Urothelium cell line (cell line): Measurements from ENCODE around the gene DYNLT2.
"Not testable (repeated sequence)": the region's sequence is repeated elsewhere in the genome, so short reads cannot be mapped to it uniquely, and the experiment has no call there.

Source experiments
- DNase-seq: peaks from one replicate; pipeline ENCODE4 v3.0.0; 2011; ENCODE audit warnings: low spot score, mixed read lengths
- FAIRE-seq: peaks from 2 replicates; lab custom pipeline; 2011; peaks lifted over from hg19 to GRCh38; lab: Jason Lieb, UNC

DYNLT2 gene

GRCh38 chr6:169783971-169784820 is 32.8 kb upstream of the DYNLT2 start:
- no peak for DNase-seq
- no peak for FAIRE-seq

- DNase-seq (no peak), FAIRE-seq (no peak)
Measured at GRCh38 chr6:169783401-169783800, 32.0 kb upstream of the DYNLT2 start.

- DNase-seq (no peak), FAIRE-seq (no peak)
Measured at GRCh38 chr6:169782966-169783365, 31.6 kb upstream of the DYNLT2 start.

GRCh38 chr6:169780571-169781091 is 29.3 kb upstream of the DYNLT2 start:
- DNase-seq (no peak), FAIRE-seq (no peak)

GRCh38 chr6:169779896-169780295 is 28.5 kb upstream of the DYNLT2 start:
- DNase-seq, result no peak
- FAIRE-seq, result no peak

GRCh38 chr6:169779092-169779815 is 27.9 kb upstream of the DYNLT2 start:
- DNase-seq, result no peak
- FAIRE-seq, result no peak

GRCh38 chr6:169778646-169779045 is 27.3 kb upstream of the DYNLT2 start:
- FAIRE-seq, result no peak
- no peak for DNase-seq

- no peak for DNase-seq
- FAIRE-seq, result no peak
Measured at GRCh38 chr6:169777896-169778295, 26.5 kb upstream of the DYNLT2 start.

- no peak for FAIRE-seq
- DNase-seq, result no peak
Measured at GRCh38 chr6:169776379-169776778, 25.0 kb upstream of the DYNLT2 start.

GRCh38 chr6:169775321-169775720 is 23.9 kb upstream of the DYNLT2 start:
- no peak for FAIRE-seq
- DNase-seq, result no peak

- FAIRE-seq, result no peak
Measured at GRCh38 chr6:169774347-169774746, 23.0 kb upstream of the DYNLT2 start.

GRCh38 chr6:169766921-169767736 is 15.8 kb upstream of the DYNLT2 start:
- DNase-seq (no peak), FAIRE-seq (peak; percentile 98)

More at GRCh38 chr6:169774347-169774746, 23.0 kb upstream of the DYNLT2 start:
- DNase-seq, result no peak

GRCh38 chr6:169766232-169766631 is 14.9 kb upstream of the DYNLT2 start:
- FAIRE-seq (no peak), DNase-seq (no peak)

GRCh38 chr6:169765789-169766188 is 14.4 kb upstream of the DYNLT2 start:
- DNase-seq, FAIRE-seq: not testable (repeated sequence)

- no peak for FAIRE-seq
- no peak for DNase-seq
Measured at GRCh38 chr6:169763881-169764280, 12.5 kb upstream of the DYNLT2 start.

GRCh38 chr6:169763308-169763707 is 11.9 kb upstream of the DYNLT2 start:
- FAIRE-seq (no peak), DNase-seq (no peak)

- DNase-seq (no peak), FAIRE-seq (no peak)
Measured at GRCh38 chr6:169755162-169755561, 3.8 kb upstream of the DYNLT2 start.

GRCh38 chr6:169752074-169752623 is 777 bp upstream of the DYNLT2 start:
- DNase-seq (no peak), FAIRE-seq (peak; percentile 48)

- no peak for DNase-seq
Measured at GRCh38 chr6:169746556-169746955, 4.8 kb downstream of the DYNLT2 start.

GRCh38 chr6:169745405-169745804 is 6.0 kb downstream of the DYNLT2 start:
- no peak for FAIRE-seq
- DNase-seq, result no peak

More at GRCh38 chr6:169746556-169746955, 4.8 kb downstream of the DYNLT2 start:
- FAIRE-seq, result no peak

- FAIRE-seq (no peak), DNase-seq (no peak)
Measured at GRCh38 chr6:169741344-169741743, 10.0 kb downstream of the DYNLT2 start.
